Effector memory CD8-positive, alpha-beta T cell (primary cell): ENCODE results near the gene CYBB.
"Not testable (repeated sequence)": the region's sequence is repeated elsewhere in the genome, so short reads cannot be mapped to it uniquely, and the experiment has no call there.

Experiments
- ATAC-seq: fragments of 150-1000 bp; cut with Tn5 transposase; replicated peaks from 2 replicates; pipeline ENCODE4 v1.10.0; 2021; ENCODE audit warnings: mild to moderate bottlenecking, moderate library complexity
- DNase-seq, 3 experiments: peaks; one replicate each; pipeline ENCODE4 v3.0.0; 2021
- H3K27ac Mint-ChIP-seq, 2 donors: one replicate each; pipeline ENCODE4 v1.8.0; 2022; ENCODE audit warnings: mild to moderate bottlenecking in 2 of 2, mixed read lengths in 2 of 2, moderate library complexity in 2 of 2
- H3K27me3 Mint-ChIP-seq, 2 donors: one replicate each; pipeline ENCODE4 v1.8.0; 2022; ENCODE audit warnings: mixed read lengths in 2 of 2
- H3K36me3 Mint-ChIP-seq: one replicate; pipeline ENCODE4 v1.8.0; 2022; ENCODE audit warnings: mild to moderate bottlenecking, moderate library complexity, mixed read lengths; ENCODE audit not compliant: insufficient read depth
- H3K4me1 Mint-ChIP-seq, 2 donors: one replicate each; pipeline ENCODE4 v1.8.0; 2022; ENCODE audit warnings: low read depth in 2 of 2, mixed read lengths in 2 of 2
- H3K4me3 Mint-ChIP-seq, 2 donors: one replicate each; pipeline ENCODE4 v1.8.0; 2022; ENCODE audit warnings: mild to moderate bottlenecking in 2 of 2, mixed read lengths in 2 of 2, moderate library complexity in 2 of 2
- H3K9me3 Mint-ChIP-seq, 2 donors: one replicate each; pipeline ENCODE4 v1.8.0; 2022; ENCODE audit warnings: mixed read lengths in 2 of 2

Gene CYBB

GRCh38 chrX:37765507-37765906 lies 14.4 kb upstream of the CYBB start:
- Mint-ChIP-seq H3K27me3 (no peaks in the 10 kb centered on the region), H3K4me3 (no peak overlapping the region), H3K9me3 (no peaks in the 10 kb centered on the region), H3K4me1 (peaks cover 2 to 5% of the 10 kb centered on the region in 2 donors), H3K36me3 (no peaks in the 10 kb centered on the region), H3K27ac (no peak overlapping the region)
- ATAC-seq (no peak), DNase-seq (no peak)

- no peaks in the 10 kb centered on the region for H3K9me3 Mint-ChIP-seq
- H3K27ac Mint-ChIP-seq: no peak overlapping the region
- H3K27me3 Mint-ChIP-seq: no peaks in the 10 kb centered on the region
- peaks cover 2 to 5% of the 10 kb centered on the region in 2 donors for H3K4me1 Mint-ChIP-seq
- H3K4me3 Mint-ChIP-seq: no peak overlapping the region
- no peaks in the 10 kb centered on the region for H3K36me3 Mint-ChIP-seq
- DNase-seq (no peak), ATAC-seq (no peak)
Observed at GRCh38 chrX:37767430-37767829, 12.4 kb upstream of the CYBB start.

- not testable (repeated sequence) for H3K4me3 Mint-ChIP-seq, H3K27me3 Mint-ChIP-seq, H3K4me1 Mint-ChIP-seq, H3K9me3 Mint-ChIP-seq, H3K27ac Mint-ChIP-seq, H3K36me3 Mint-ChIP-seq, ATAC-seq, DNase-seq
Observed at GRCh38 chrX:37768866-37769265, 11.0 kb upstream of the CYBB start.

- Mint-ChIP-seq H3K4me1 (peaks cover 18 to 19% of the 10 kb centered on the region in 2 donors), H3K27ac (peak overlapping the region; percentile 53 to 72), H3K9me3 (no peaks in the 10 kb centered on the region), H3K27me3 (no peaks in the 10 kb centered on the region), H3K36me3 (no peaks in the 10 kb centered on the region), H3K4me3 (peak overlapping the region; percentile 55)
- DNase-seq (no peak), ATAC-seq (peak; percentile 41)
Observed at GRCh38 chrX:37776283-37776986, 3.4 kb upstream of the CYBB start.

GRCh38 chrX:37776987-37777325 lies 2.9 kb upstream of the CYBB start:
- peaks cover 18 to 19% of the 10 kb centered on the region in 2 donors for H3K4me1 Mint-ChIP-seq
- H3K36me3 Mint-ChIP-seq: no peaks in the 10 kb centered on the region
- no peaks in the 10 kb centered on the region for H3K27me3 Mint-ChIP-seq
- peak; percentile 45 for ATAC-seq
- peak overlapping the region; percentile 55 for H3K4me3 Mint-ChIP-seq
- no peaks in the 10 kb centered on the region for H3K9me3 Mint-ChIP-seq
- peak overlapping the region; percentile 53 to 72 for H3K27ac Mint-ChIP-seq
- no peak for DNase-seq

- H3K4me3 Mint-ChIP-seq: no peak overlapping the region
- DNase-seq (no peak), ATAC-seq (no peak)
- no peak overlapping the region for H3K27ac Mint-ChIP-seq
- no peaks in the 10 kb centered on the region for H3K36me3 Mint-ChIP-seq
- H3K27me3 Mint-ChIP-seq: no peaks in the 10 kb centered on the region
- peaks cover 11 to 14% of the 10 kb centered on the region in 2 donors for H3K4me1 Mint-ChIP-seq
- H3K9me3 Mint-ChIP-seq: no peaks in the 10 kb centered on the region
Observed at GRCh38 chrX:37781081-37781480, 1.2 kb downstream of the CYBB start.

GRCh38 chrX:37781814-37782213 lies 2.0 kb downstream of the CYBB start:
- DNase-seq (no peak), ATAC-seq (no peak)
- Mint-ChIP-seq H3K9me3 (no peaks in the 10 kb centered on the region), H3K36me3 (no peaks in the 10 kb centered on the region), H3K27ac (peak overlapping the region in 1 of 2 donors; percentile 65), H3K4me3 (no peak overlapping the region), H3K4me1 (peaks cover 10 to 15% of the 10 kb centered on the region in 2 donors), H3K27me3 (no peaks in the 10 kb centered on the region)

- Mint-ChIP-seq H3K27ac (no peak overlapping the region), H3K36me3 (no peaks in the 10 kb centered on the region), H3K4me1 (peaks cover 9 to 16% of the 10 kb centered on the region in 2 donors), H3K4me3 (no peak overlapping the region), H3K9me3 (no peaks in the 10 kb centered on the region), H3K27me3 (no peaks in the 10 kb centered on the region)
- DNase-seq (no peak), ATAC-seq (no peak)
Observed at GRCh38 chrX:37782359-37782758, 2.5 kb downstream of the CYBB start.

GRCh38 chrX:37783305-37783704 lies 3.4 kb downstream of the CYBB start:
- Mint-ChIP-seq H3K27ac (no peak overlapping the region), H3K27me3 (no peaks in the 10 kb centered on the region), H3K4me3 (no peak overlapping the region), H3K4me1 (peaks cover 8 to 18% of the 10 kb centered on the region in 2 donors), H3K36me3 (peaks cover 3% of the 10 kb centered on the region), H3K9me3 (no peaks in the 10 kb centered on the region)
- DNase-seq: no peak
- ATAC-seq: no peak

GRCh38 chrX:37785569-37785968 lies 5.7 kb downstream of the CYBB start:
- DNase-seq (no peak), ATAC-seq (no peak)
- Mint-ChIP-seq H3K4me1 (peaks cover 8 to 22% of the 10 kb centered on the region in 2 donors), H3K27ac (peak overlapping the region in 1 of 2 donors; percentile 81), H3K9me3 (no peaks in the 10 kb centered on the region), H3K27me3 (no peaks in the 10 kb centered on the region), H3K36me3 (peaks cover 3% of the 10 kb centered on the region), H3K4me3 (no peak overlapping the region)

- ATAC-seq (peak; percentile 83), DNase-seq (no peak)
- H3K4me3 Mint-ChIP-seq: peak overlapping the region; percentile 25 to 32
- H3K36me3 Mint-ChIP-seq: peaks cover 3% of the 10 kb centered on the region
- H3K9me3 Mint-ChIP-seq: no peaks in the 10 kb centered on the region
- H3K27ac Mint-ChIP-seq: peak overlapping the region; percentile 81 to 91
- peaks cover 8 to 22% of the 10 kb centered on the region in 2 donors for H3K4me1 Mint-ChIP-seq
- H3K27me3 Mint-ChIP-seq: no peaks in the 10 kb centered on the region
Observed at GRCh38 chrX:37786624-37787422, 7.0 kb downstream of the CYBB start.

- H3K27me3 Mint-ChIP-seq: no peaks in the 10 kb centered on the region
- ATAC-seq (no peak), DNase-seq (no peak)
- peaks cover 3% of the 10 kb centered on the region for H3K36me3 Mint-ChIP-seq
- peaks cover 8 to 22% of the 10 kb centered on the region in 2 donors for H3K4me1 Mint-ChIP-seq
- H3K27ac Mint-ChIP-seq: peak overlapping the region in 1 of 2 donors; percentile 81
- no peaks in the 10 kb centered on the region for H3K9me3 Mint-ChIP-seq
- H3K4me3 Mint-ChIP-seq: peak overlapping the region in 1 of 2 donors; percentile 32
Observed at GRCh38 chrX:37787423-37787869, 7.6 kb downstream of the CYBB start.

- H3K9me3 Mint-ChIP-seq: no peaks in the 10 kb centered on the region
Observed at GRCh38 chrX:37796310-37796709, 16.5 kb downstream of the CYBB start.

GRCh38 chrX:37796805-37797204 lies 16.9 kb downstream of the CYBB start:
- Mint-ChIP-seq H3K27me3 (no peaks in the 10 kb centered on the region), H3K27ac (peak overlapping the region in 1 of 2 donors; percentile 26), H3K4me1 (no peaks in the 10 kb centered on the region), H3K36me3 (no peaks in the 10 kb centered on the region), H3K9me3 (no peaks in the 10 kb centered on the region), H3K4me3 (no peak overlapping the region)
- peak; percentile 36 for ATAC-seq
- no peak for DNase-seq

More at GRCh38 chrX:37796310-37796709, 16.5 kb downstream of the CYBB start:
- no peak overlapping the region for H3K4me3 Mint-ChIP-seq
- no peak for DNase-seq
- no peaks in the 10 kb centered on the region for H3K4me1 Mint-ChIP-seq
- H3K36me3 Mint-ChIP-seq: no peaks in the 10 kb centered on the region
- no peak overlapping the region for H3K27ac Mint-ChIP-seq
- ATAC-seq: no peak
- no peaks in the 10 kb centered on the region for H3K27me3 Mint-ChIP-seq
